NCI-H345 treated with DMSO at 0.1 percent for 48 hours (cell line): ENCODE data around the gene TBCK.
"Not testable (repeated sequence)": the region's sequence is repeated elsewhere in the genome, so short reads cannot be mapped to it uniquely, and the experiment has no call there.

Source experiments
- DNase-seq: peaks from one replicate; lab custom pipeline; 2025; ENCODE audit not compliant: unreplicated experiment; lab: John Stamatoyannopoulos, UW

Gene TBCK

DNA sequence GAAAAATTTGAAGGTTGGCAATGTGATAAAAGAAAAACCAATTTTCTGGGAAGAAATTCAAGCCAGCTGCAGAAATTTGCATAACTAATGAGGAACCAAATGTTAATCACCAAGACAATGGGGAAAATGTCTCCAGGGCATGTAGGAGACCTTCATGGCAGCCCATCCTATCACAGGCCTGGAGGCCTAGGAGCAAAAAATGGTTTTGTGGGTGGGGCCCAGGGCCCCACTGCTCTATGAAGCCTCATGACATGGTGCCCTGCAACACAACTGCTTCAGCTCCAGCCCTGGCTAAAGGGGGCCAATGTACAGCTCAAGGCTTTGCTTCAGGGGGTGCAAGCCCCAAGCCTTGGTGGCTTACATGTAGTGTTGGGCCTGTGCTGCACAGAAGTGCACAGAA lies 184.0 kb downstream of the TBCK start:
- no peak for DNase-seq

DNA sequence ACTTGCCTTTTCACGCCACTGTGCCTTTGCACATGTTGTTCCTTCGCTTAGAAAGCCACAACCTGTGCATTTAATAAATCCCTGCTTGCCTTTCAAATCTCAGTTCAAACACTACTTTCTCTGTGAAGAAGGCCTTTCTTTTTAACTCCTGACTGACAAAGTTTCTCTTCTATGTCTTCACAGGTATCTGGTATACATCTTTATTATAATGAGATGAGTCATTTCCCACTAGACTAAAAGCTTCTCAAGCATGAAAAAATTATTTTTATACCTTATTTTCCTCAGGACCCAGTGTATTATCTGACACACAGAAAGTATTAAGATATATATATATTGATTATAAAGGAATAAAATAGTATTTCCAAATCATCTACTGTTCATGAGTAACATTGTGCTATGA lies 189.9 kb downstream of the TBCK start:
- no peak for DNase-seq

DNA sequence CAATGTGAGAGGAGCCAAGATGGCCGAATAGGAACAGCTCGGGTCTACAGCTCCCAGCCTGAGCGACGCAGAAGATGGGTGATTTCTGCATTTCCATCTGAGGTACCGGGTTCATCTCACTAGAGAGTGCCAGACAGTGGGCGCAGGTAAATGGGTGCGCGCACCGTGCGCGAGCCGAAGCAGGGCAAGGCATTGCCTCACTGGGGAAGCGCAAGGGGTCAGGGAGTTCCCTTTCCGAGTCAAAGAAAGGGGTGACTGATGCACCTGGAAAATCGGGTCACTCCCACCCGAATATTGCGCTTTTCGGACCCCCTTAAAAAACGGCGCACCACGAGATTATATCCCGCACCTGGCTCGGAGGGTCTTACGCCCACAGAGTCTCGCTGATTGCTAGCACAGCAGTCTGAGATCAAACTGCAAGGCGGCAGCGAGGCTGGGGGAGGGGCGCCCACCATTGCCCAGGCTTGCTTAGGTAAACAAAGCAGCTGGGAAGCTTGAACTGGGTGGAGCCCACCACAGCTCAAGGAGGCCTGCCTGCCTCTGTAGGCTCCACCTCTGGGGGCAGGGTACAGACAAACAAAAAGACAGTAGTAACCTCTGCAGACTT lies 196.0 kb downstream of the TBCK start:
- DNase-seq, result not testable (repeated sequence)

DNA sequence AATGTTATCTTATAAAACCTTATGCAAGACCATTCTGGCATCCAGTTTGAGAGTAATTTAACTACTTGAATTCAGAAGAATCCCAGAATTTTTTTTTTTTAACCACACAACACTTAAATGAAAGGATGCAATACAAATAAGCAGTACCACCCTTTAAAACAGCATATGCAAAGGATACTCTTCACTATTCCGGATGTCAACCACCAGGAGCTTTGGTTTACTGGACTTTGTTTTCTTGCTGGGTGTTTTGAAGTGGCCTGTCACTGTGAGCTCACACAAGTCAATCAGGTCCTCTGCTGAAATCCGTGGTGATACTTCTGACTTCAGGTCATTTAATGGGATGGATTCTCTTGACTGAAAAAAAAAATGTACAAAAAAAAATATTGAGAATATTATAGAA lies 200.0 kb downstream of the TBCK start:
- no peak for DNase-seq

DNA sequence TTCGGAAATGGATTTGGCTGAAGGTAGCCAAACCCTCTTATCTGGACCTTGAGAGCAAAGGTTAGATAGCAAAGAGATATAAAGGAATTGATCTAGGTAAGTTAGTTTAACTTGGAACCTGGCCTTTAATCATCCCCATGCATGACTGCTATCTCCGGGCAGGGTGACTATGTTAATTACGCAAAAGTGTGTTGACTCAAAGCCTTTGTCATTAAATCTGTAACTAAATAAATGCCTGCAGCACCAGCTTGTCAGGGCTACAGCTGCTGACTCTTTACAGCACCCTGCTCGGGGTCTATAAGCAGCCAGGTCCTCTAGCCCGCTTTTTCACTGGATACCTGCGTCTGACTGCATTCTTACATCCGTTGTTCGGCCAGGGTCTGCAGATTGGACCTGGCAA lies 201.7 kb downstream of the TBCK start:
- no peak for DNase-seq

DNA sequence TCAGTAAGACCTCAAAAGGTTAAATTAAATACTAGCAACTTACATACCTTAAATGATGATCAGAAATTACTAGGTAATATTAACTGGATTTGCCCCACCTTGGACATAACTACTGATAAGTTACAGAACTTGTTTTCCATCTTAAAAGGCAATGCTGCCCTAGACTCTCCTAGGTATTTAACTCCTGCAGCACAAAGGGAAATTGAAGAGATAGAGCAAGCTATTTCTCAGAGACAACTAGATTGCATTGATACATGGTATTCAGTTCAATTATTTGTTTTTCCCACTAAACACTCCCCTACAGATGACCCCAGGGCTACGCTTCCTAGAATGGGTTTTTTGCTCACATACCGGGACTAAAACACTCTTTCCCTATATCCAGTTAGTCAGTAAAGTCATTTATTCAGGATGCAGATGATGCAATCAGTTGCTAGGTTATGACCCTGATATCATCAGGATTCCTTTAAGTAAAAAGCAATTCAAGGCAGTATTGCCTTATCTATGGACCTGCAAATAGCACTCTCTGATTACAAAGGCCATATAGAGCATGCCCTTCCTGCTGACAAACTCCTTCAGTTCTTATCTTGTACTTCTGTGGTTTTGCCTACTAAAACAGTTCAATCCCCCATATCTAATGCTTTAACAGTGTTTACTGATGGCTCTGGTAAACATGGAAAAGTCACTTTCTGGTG lies 204.1 kb downstream of the TBCK start:
- DNase-seq, result not testable (repeated sequence)

DNA sequence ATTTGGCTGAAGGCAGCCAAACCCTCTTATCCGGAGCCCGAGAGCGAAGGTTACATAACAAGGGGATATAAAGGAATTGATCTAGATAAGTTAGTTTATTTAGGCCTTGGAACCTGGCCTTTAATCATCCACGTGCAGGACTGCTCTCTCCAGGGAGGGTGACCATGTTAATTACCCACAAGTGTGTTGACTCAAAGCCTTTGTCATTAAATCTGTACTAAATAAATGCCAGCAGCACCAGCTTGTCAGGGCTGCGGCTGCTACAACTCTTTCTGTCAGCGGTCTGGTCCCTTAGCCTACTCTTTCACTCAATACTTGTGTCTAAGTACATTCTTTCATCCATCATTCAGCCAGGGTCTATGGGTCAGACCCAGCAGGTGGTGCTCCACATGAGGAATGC lies 206.1 kb downstream of the TBCK start:
- DNase-seq, result no peak

DNA sequence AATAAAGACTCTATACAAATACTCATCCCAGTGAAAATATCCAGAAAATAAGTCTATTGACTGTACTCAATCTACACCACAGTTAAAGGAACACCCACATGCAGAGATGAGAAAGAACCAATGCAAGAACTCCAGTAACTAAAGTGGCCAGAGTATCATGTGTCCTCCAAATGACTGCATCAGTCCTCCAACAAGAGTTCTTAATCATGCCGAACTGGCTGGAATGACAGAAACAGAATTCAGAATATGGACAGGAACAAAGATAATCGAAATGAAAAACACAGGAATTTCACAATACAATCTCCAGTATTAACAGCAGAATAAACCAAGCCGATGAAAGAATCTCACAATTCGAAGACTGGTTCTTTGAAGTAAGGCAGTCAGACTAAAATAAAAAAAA lies 210.3 kb downstream of the TBCK start:
- no peak for DNase-seq

DNA sequence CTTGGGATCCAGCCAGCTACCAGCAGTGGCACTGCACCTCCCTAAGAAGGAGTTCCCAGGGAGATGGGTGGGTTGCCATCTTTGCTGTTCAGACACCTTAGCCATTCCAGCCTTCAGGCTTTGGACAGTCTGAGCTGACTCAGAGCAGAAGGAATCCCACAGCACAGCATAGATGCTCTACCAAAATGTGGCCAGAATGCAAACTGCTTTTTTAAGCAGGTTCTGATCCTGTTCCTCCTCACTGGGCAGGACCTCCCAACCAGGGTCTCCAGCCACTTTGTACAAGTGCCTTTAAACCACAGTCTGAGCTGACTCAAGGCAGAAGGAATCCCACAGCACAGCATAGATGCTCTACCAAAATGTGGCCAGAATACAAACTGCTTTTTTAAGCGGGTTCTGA lies 211.7 kb downstream of the TBCK start:
- no peak for DNase-seq

DNA sequence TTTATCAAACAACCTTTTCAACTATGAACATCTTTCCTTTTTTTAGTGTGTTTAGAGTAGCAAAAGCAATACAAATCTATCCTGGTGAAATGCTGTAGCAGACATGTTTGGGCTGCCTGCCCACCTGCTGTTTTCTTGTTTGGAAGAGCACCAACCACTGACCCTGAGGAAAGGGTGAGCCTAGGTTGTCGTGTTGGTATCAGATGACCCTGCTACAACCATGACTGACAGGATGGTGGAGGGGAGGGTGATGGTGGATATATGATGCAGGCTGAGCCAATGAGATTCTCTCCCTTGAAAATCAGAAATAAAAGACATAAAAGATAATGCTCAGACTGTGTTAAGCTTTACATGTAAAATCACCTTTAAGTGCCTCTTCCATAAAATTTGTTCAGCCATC lies 219.6 kb downstream of the TBCK start:
- DNase-seq, result no peak

DNA sequence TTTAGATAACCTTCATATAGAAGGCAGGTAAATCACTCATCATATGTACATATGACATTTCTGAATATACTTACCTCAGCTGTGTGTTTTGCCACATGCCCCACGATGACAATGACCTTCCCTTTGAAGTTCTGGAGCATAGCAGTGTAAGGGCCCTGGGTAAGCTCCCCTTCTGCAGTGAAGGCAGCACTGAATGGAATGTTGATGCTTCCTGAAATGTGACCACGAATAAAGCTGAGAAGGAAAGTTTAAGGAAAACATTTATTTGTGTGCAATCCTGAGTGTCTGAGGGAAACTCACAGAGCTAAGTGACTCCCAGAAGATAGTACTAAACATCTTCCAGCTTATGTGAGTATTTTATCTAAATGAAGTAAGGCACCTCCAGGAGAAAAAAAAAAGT lies 220.6 kb downstream of the TBCK start:
- DNase-seq, result no peak

DNA sequence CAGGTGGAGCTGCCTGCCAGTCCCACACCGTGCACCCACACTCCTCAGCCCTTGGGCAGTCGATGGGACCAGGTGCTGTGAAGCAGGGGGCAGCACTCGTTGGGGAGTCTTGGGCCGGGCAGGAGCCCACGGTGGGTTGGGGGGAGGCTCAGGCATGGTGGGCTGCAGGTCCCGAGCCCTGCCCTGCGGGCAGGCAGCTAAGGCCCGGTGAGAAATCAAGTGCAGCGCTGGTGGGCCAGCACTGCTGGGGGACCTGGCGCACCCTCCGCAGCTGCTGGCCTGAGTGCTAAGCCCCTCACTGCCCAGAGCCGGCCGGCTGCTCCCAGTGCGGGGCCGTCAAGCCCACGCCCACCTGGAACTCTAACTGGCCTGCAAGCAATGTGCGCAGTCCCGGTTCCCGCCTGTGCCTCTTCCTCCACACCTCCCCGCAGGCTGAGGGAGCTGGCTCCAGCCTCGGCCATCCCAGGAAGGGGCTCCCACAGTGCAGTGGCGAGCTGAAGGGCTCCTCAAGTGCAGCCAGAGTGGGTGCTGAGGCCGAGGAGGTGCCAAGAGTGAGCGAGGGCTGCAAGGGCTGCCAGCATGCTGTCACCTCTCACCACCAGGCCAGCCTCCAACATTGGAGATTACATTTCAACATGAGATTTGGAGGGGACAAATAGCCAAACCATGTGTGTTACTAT lies 223.5 kb downstream of the TBCK start:
- no peak for DNase-seq

DNA sequence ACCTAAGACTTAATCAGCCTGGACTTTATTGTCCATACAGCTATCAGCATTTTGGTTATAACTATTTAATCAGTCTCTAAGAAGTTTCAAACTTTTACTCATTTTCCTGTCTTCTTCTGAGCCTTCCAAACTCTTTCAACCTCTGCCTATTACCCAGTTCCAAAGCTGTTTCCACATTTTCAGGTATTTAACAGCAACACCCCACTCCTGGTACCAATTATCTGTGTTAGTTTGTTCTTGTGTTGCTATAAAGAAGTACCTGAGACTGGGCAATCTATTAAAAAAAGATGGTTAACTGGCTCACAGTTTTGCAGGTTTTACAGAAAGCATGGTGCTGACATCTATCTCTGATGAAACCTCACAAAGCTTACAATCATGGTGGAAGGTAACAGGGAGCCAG lies 225.2 kb downstream of the TBCK start:
- DNase-seq, result no peak

DNA sequence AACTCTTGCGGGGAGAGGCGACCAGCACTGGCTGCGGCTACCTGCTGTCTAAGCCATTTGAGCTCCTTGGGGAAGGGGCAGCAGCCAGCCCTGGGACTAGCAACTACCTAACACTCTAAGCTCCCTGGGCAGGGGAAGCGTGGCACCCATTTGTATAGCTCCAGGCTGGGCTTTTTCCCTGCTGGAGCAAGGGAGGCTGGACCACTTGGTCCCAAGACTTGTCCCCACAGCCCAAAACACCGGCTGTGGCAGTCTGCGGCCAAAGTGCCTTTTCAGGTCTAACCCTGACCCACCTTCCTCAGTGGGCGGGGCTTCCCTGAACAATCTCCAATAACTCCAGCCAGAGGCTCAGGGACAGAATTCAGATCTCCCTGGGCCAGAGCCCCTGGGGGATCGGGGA lies 232.9 kb downstream of the TBCK start:
- no peak for DNase-seq

DNA sequence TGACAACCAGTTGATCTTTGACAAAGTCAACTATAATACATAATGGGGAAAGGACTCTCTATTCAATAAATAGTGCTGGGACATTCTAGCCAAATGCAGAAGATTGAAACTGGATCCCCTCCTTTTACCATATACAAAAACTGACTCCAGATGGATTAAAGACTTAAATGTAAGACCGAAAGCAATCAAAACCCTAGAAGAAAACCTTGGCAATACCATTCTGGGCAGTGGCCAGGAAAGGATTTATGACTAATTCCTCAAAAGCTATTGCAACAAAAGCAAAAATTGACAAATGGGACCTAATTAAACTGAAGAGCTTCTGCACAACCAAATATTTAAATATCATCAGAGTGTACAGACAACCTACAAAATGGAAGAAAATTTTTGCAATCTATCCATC lies 235.6 kb downstream of the TBCK start:
- no peak for DNase-seq

DNA sequence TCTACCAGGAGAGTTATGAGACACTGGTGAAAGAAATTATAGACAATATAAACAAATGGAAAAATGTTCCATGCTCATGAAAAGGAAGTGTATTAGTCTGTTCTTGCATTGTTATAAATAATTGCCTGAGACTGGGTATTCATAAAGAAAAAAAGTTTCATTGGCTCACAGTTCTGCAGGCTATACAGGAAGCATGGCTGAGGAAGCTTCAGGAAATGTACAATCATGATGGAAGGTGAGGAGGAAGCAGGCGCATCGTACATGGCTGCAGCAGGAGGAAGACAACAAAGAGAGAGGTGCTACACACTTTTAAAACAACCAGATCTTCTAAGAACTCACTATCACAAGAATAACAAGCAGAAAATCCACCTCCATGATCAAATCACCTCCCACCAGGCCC lies 236.4 kb downstream of the TBCK start:
- no peak for DNase-seq

DNA sequence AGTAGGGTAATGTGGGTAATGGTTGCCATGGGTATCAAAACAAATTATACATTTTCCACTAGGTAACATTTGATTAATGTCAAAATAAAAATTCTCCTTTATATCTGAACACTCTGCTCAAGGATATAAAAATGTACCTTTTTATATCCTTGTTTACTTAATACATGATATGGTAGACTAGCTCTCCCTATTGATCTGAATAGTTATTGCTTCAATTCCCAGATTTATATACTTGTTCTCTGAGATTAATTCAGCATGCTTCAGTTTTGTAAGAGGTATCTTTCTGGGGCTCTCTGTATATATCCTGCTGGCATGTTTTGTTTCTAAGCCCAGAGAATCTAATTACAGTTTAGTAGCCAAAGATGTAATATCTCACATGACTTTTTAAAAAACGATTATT lies 251.0 kb downstream of the TBCK start:
- DNase-seq, result no peak

DNA sequence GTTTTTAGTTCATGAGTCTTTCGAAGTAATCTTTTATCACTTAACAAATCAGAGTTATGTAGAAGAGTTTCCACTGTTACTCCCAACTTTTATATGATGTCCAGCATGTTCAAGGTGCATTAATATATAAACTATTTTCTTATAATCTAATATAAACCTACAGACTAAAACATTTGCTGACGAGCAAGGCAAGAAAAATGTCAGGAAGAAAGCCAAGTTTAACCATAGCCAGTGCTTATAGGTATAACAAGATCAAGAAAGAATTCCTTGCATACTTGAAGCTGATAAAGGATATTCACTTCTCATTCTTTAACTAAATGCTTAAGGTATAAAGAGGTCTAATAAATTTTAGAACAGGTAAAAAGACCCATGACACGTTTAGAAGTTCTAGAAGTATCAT lies 253.0 kb downstream of the TBCK start:
- DNase-seq, result no peak

DNA sequence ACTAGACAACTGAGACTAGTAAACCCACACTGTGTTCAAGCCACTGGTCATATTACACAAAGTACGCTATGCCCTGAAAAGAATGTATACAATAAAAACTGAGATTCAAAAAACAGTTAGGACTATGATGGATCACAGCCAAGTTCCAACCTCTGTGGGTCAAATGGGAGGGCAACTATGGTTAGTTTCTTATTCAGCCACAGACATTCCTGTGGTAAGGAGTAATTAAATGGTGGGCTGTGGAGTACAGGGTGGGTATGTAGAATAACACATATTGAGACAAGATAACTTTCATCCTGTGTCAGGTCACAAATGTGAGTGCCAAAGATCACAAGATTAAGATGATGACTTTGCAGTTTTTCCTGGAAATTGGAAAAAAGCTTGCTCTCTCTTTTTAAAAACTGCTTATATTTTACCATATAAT lies 253.5 kb downstream of the TBCK start:
- DNase-seq, result no peak

DNA sequence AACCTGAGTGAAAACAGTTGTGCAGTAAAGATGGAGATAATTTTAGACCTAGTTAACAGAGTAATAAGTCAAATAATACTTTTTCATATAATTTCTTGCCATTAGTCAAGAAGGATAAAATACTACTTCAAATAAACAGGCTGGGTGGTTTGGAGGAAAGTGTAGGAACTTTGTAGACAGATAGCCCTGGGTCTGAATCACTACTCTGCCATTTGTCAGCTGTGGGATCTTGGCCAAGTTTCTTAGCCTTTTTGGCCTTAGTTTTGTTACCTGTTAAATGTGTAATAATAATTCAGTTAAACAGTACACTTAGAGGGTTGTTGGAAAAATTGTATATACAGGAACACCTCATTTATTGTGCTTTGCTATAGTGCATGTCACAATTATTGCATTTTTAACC lies 257.1 kb downstream of the TBCK start:
- DNase-seq, result no peak

DNA sequence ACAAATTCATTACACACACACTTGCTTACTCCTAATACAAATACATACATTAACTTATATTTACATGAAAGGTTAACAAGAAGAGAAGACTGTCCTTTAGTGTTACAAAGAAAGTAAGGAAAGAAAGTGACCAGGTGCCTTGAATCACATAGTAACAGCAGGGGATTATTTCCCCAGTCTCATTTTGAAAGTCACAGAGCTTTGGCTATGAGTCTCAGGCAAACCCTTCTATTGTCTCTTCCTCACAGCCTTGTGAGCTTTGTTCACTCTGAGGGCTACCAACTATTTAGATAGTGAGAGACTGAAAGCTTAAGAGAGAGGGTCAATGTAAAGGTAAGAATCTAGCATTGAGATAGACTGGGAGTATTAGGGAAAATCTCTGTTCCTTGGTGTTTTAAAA lies 259.1 kb downstream of the TBCK start:
- DNase-seq, result no peak

DNA sequence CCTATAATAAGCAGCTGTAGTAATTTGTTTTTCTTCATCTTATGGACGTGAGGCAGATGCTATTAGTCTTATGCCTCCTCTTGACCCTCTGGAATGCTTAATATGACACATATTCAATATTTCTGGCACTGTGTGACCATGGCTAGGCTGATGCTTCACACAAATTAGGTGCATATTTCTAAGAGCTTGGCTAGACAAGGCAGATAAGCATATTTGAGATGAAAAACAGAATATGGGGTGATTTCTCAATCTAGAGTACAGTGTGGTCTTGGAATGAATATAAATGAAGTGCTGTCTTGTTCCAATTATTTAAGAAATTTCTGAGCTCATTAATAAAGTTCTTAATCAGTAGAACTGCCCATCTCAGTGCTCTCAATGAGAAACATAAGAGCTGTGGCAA lies 264.5 kb downstream of the TBCK start:
- no peak for DNase-seq

DNA sequence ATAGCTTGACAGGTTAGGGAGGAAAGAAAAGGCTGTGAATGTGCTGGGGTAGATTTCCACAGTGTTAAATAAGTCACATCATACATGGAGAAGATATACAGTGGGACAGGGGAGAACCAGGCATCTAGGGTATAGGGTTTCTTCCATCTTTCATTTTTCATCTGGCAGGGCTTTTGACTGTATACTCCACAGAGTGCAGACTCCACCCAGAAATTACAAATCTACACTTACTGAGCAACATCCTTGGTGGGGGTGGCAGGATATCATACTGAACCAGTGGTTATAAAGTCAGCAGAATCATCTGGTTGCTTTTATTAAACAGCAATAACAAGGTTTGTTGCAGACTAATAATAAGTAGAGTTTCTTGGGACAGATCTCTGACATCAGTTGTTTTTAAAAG lies 266.5 kb downstream of the TBCK start:
- DNase-seq, result no peak
